WTC11 (cell line): ENCODE data around the gene PITHD1. TPM values are rescaled to one million over a fixed set of nuclear protein-coding genes. Genes with fewer than 3 reads are reported as not detected.
A peak's percentile ranks its signal among the peaks of the same experiment; 100 is the strongest.

Experiments
- ATAC-seq: fragments of 200-7000 bp; cut with Tn5 transposase; 2 replicates; pipeline ENCODE4 v1.10.0; 2021; ENCODE audit warnings: mild to moderate bottlenecking, moderate library complexity
- CTCF ChIA-PET: fragments of 300-600 bp; sonication (Branson Sonifier 250); formaldehyde crosslinking; loops from one replicate; lab custom pipeline; 2021; ENCODE audit warnings: antibody characterized with exemption; lab: Charles Lee
- POLR2A ChIA-PET: fragments of 350-600 bp; sonication (Branson Sonifier 250); formaldehyde crosslinking; loops from one replicate; lab custom pipeline; 2021; ENCODE audit warnings: antibody characterized with exemption; lab: Charles Lee
- DNase-seq: peaks from one replicate; pipeline ENCODE4 v3.0.0; 2021; ENCODE audit warnings: low spot score
- H3K27ac Mint-ChIP-seq: 2 replicates; pipeline ENCODE4 v1.8.0; 2021; ENCODE audit warnings: mixed read lengths
- H3K27me3 Mint-ChIP-seq: 2 replicates; pipeline ENCODE4 v1.8.0; 2021; ENCODE audit warnings: low read depth, mild to moderate bottlenecking, moderate library complexity, mixed read lengths
- H3K36me3 Mint-ChIP-seq: 2 replicates; pipeline ENCODE4 v1.8.0; 2021; ENCODE audit warnings: mixed read lengths
- H3K4me1 Mint-ChIP-seq: 2 replicates; pipeline ENCODE4 v1.8.0; 2022; ENCODE audit warnings: mixed read lengths
- H3K4me3 Mint-ChIP-seq: 2 replicates; pipeline ENCODE4 v1.8.0; 2021; ENCODE audit warnings: mild to moderate bottlenecking, moderate library complexity, mixed read lengths
- H3K9me3 Mint-ChIP-seq: 2 replicates; pipeline ENCODE4 v1.8.0; 2021; ENCODE audit warnings: mixed read lengths
- ATF1 ChIP-seq: sonication (generic); formaldehyde crosslinking; IDR thresholded peaks from 2 replicates; pipeline ENCODE4 v1.8.1; 2023; ENCODE audit warnings: mild to moderate bottlenecking, moderate library complexity, missing genetic modification reagents
- EMX1 ChIP-seq: fragments of 250-450 bp; sonication (Bioruptor Pico); IDR thresholded peaks from 2 replicates; pipeline ENCODE4 v1.8.0; 2021; ENCODE audit warnings: mild to moderate bottlenecking
- FOXJ3 ChIP-seq: sonication (generic); formaldehyde crosslinking; IDR thresholded peaks from 2 replicates; pipeline ENCODE4 v1.9.0; 2021; ENCODE audit warnings: missing genetic modification reagents, mild to moderate bottlenecking, borderline replicate concordance
- FOXP1 ChIP-seq: sonication (generic); formaldehyde crosslinking; IDR thresholded peaks from 2 replicates; pipeline ENCODE4 v1.8.0; 2022; ENCODE audit warnings: missing genetic modification reagents, mild to moderate bottlenecking, moderate library complexity, borderline replicate concordance
- GABPB1 ChIP-seq: sonication (generic); formaldehyde crosslinking; IDR thresholded peaks from 2 replicates; pipeline ENCODE4 v1.8.1; 2023; ENCODE audit warnings: mild to moderate bottlenecking, missing genetic modification reagents
- GRHL2 ChIP-seq: fragments of 250-450 bp; sonication (Bioruptor Pico); IDR thresholded peaks from 2 replicates; pipeline ENCODE4 v1.8.0; 2022; ENCODE audit warnings: mild to moderate bottlenecking, moderate library complexity; ENCODE audit not compliant: insufficient replicate concordance, severe bottlenecking
- IRF2 ChIP-seq: sonication (generic); formaldehyde crosslinking; IDR thresholded peaks from 2 replicates; pipeline ENCODE4 v1.8.0; 2022; ENCODE audit warnings: low read depth, missing genetic modification reagents, borderline replicate concordance
- JAZF1 ChIP-seq: fragments of 250-450 bp; sonication (Bioruptor Pico); IDR thresholded peaks from 2 replicates; pipeline ENCODE4 v1.9.0; 2021; ENCODE audit warnings: moderate library complexity, mild to moderate bottlenecking, inconsistent platforms
- KAT7 ChIP-seq: sonication (generic); formaldehyde crosslinking; IDR thresholded peaks from 2 replicates; pipeline ENCODE4 v1.8.1; 2023; ENCODE audit warnings: missing genetic modification reagents, mild to moderate bottlenecking, borderline replicate concordance
- NFATC4 ChIP-seq: fragments of 250-450 bp; sonication (Bioruptor Pico); IDR thresholded peaks from 2 replicates; pipeline ENCODE4 v1.9.0; 2021; ENCODE audit warnings: mild to moderate bottlenecking
- SMAD3 ChIP-seq: sonication (generic); formaldehyde crosslinking; IDR thresholded peaks from 2 replicates; pipeline ENCODE4 v1.8.0; 2022; ENCODE audit warnings: missing genetic modification reagents, mild to moderate bottlenecking, borderline replicate concordance
- SP1 ChIP-seq: sonication (generic); formaldehyde crosslinking; conservative IDR thresholded peaks from 2 replicates; pipeline ENCODE4 v1.8.1; 2022; ENCODE audit warnings: missing genetic modification reagents
- TEAD1 ChIP-seq: sonication (generic); formaldehyde crosslinking; IDR thresholded peaks from 2 replicates; pipeline ENCODE4 v1.8.0; 2022; ENCODE audit warnings: mild to moderate bottlenecking, missing genetic modification reagents
- total RNA-seq: library from RNA; stranded (reverse); gene quantifications from 3 replicates; pipeline ENCODE4 v1.2.3, GENCODE V29; 2021
- TF ChIP-seq, protein P1 (sequence below): sonication (generic); formaldehyde crosslinking; IDR thresholded peaks from 2 replicates; pipeline ENCODE4 v1.8.0; 2022; ENCODE audit warnings: missing genetic modification reagents
- TF ChIP-seq, protein P2 (sequence below): sonication (generic); formaldehyde crosslinking; IDR thresholded peaks from 2 replicates; pipeline ENCODE4 v1.8.1; 2022; ENCODE audit warnings: low read depth, missing genetic modification reagents, borderline replicate concordance
- TF ChIP-seq, protein P3 (sequence below): fragments of 250-450 bp; sonication (Bioruptor Pico); IDR thresholded peaks from 2 replicates; pipeline ENCODE4 v1.9.0; 2021; ENCODE audit warnings: moderate library complexity, mild to moderate bottlenecking, inconsistent platforms, borderline replicate concordance
- TF ChIP-seq, protein P4 (sequence below): sonication (generic); formaldehyde crosslinking; IDR thresholded peaks from 2 replicates; pipeline ENCODE4 v1.8.1; 2022; ENCODE audit warnings: missing genetic modification reagents, borderline replicate concordance
- TF ChIP-seq, protein P5 (sequence below): sonication (generic); formaldehyde crosslinking; IDR thresholded peaks from 2 replicates; pipeline ENCODE4 v1.8.1; 2022; ENCODE audit warnings: low read depth, mild to moderate bottlenecking, moderate library complexity, missing genetic modification reagents, borderline replicate concordance
- TF ChIP-seq, protein P6 (sequence below): sonication (generic); formaldehyde crosslinking; IDR thresholded peaks from 2 replicates; pipeline ENCODE4 v1.8.0; 2023; ENCODE audit warnings: missing genetic modification reagents, mild to moderate bottlenecking, borderline replicate concordance

The PITHD1 gene
- total RNA-seq, 1 experiment from 2014 or later = 66.2 TPM

GRCh38 chr1:23790696-23791515 lies 12.7 kb downstream of the PITHD1 start, which contains the start of gene LYPLA2:
Gene LYPLA2, plus strand, starts transcription at chr1:23791145. Its CDS starts 1,538 bp downstream, at chr1:23792683.
- DNase-seq (peak; percentile 90), ATAC-seq (peak; percentile 87)
- no peaks in the 10 kb centered on the region for H3K9me3 Mint-ChIP-seq
- ChIA-PET POLR2A (interaction anchor here (0.6 to 2.0 kb wide), 3 partner anchors 13 to 1875 kb away, joined by 4 to 7 read pairs (median 5); partner anchors contain the start of gene PITHD1), CTCF (interaction anchor here (0.5 to 4.8 kb wide), 11 partner anchors 10 to 130 kb away, joined by 3 to 36 read pairs (median 6); partner anchors contain the start of genes CNR2, GALE, PITHD1 and RPL11)
- H3K27me3 Mint-ChIP-seq = no peaks in the 10 kb centered on the region
- peaks cover 15% of the 10 kb centered on the region for H3K4me1 Mint-ChIP-seq
- peaks cover 29% of the 10 kb centered on the region for H3K36me3 Mint-ChIP-seq
- peak within 1 kb of the TSS; percentile 94 for H3K4me3 Mint-ChIP-seq
- peak within 1 kb of the TSS; percentile 78 for H3K27ac Mint-ChIP-seq
- TF ChIP-seq, protein P1, sequence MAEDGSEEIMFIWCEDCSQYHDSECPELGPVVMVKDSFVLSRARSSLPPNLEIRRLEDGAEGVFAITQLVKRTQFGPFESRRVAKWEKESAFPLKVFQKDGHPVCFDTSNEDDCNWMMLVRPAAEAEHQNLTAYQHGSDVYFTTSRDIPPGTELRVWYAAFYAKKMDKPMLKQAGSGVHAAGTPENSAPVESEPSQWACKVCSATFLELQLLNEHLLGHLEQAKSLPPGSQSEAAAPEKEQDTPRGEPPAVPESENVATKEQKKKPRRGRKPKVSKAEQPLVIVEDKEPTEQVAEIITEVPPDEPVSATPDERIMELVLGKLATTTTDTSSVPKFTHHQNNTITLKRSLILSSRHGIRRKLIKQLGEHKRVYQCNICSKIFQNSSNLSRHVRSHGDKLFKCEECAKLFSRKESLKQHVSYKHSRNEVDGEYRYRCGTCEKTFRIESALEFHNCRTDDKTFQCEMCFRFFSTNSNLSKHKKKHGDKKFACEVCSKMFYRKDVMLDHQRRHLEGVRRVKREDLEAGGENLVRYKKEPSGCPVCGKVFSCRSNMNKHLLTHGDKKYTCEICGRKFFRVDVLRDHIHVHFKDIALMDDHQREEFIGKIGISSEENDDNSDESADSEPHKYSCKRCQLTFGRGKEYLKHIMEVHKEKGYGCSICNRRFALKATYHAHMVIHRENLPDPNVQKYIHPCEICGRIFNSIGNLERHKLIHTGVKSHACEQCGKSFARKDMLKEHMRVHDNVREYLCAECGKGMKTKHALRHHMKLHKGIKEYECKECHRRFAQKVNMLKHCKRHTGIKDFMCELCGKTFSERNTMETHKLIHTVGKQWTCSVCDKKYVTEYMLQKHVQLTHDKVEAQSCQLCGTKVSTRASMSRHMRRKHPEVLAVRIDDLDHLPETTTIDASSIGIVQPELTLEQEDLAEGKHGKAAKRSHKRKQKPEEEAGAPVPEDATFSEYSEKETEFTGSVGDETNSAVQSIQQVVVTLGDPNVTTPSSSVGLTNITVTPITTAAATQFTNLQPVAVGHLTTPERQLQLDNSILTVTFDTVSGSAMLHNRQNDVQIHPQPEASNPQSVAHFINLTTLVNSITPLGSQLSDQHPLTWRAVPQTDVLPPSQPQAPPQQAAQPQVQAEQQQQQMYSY (CRISPR knock-in tag) = no peak
- TF ChIP-seq SMAD3 (CRISPR knock-in tag) (no peak), FOXP1 (CRISPR knock-in tag) (0 out of 2 replicates have a peak, but pooled peaks have one; percentile 55), IRF2 (no peak), KAT7 (no peak), TEAD1 (CRISPR knock-in tag) (peak; percentile 45; the same call in 1 of the 2 replicates), GRHL2 (CRISPR knock-in tag) (no peak), NFATC4 (CRISPR knock-in tag) (no peak), JAZF1 (CRISPR knock-in tag) (no peak), ATF1 (CRISPR knock-in tag) (no peak), FOXJ3 (CRISPR knock-in tag) (no peak), GABPB1 (CRISPR knock-in tag) (no peak; the same call in 1 of the 2 replicates), SP1 (0 out of 2 replicates have a peak, but pooled peaks have one; percentile 19), EMX1 (CRISPR knock-in tag) (no peak)
- TF ChIP-seq, protein P2, sequence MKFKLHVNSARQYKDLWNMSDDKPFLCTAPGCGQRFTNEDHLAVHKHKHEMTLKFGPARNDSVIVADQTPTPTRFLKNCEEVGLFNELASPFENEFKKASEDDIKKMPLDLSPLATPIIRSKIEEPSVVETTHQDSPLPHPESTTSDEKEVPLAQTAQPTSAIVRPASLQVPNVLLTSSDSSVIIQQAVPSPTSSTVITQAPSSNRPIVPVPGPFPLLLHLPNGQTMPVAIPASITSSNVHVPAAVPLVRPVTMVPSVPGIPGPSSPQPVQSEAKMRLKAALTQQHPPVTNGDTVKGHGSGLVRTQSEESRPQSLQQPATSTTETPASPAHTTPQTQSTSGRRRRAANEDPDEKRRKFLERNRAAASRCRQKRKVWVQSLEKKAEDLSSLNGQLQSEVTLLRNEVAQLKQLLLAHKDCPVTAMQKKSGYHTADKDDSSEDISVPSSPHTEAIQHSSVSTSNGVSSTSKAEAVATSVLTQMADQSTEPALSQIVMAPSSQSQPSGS = no peak
- TF ChIP-seq, protein P3, sequence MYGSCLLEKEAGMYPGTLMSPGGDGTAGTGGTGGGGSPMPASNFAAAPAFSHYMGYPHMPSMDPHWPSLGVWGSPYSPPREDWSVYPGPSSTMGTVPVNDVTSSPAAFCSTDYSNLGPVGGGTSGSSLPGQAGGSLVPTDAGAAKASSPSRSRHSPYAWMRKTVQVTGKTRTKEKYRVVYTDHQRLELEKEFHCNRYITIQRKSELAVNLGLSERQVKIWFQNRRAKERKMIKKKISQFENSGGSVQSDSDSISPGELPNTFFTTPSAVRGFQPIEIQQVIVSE (CRISPR knock-in tag) = no peak
- TF ChIP-seq, protein P4, sequence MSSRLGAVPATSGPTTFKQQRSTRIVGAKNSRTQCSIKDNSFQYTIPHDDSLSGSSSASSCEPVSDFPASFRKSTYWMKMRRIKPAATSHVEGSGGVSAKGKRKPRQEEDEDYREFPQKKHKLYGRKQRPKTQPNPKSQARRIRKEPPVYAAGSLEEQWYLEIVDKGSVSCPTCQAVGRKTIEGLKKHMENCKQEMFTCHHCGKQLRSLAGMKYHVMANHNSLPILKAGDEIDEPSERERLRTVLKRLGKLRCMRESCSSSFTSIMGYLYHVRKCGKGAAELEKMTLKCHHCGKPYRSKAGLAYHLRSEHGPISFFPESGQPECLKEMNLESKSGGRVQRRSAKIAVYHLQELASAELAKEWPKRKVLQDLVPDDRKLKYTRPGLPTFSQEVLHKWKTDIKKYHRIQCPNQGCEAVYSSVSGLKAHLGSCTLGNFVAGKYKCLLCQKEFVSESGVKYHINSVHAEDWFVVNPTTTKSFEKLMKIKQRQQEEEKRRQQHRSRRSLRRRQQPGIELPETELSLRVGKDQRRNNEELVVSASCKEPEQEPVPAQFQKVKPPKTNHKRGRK (CRISPR knock-in tag) = no peak
- TF ChIP-seq, protein P5, sequence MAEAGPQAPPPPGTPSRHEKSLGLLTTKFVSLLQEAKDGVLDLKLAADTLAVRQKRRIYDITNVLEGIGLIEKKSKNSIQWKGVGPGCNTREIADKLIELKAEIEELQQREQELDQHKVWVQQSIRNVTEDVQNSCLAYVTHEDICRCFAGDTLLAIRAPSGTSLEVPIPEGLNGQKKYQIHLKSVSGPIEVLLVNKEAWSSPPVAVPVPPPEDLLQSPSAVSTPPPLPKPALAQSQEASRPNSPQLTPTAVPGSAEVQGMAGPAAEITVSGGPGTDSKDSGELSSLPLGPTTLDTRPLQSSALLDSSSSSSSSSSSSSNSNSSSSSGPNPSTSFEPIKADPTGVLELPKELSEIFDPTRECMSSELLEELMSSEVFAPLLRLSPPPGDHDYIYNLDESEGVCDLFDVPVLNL (CRISPR knock-in tag) = no peak
- TF ChIP-seq, protein P6, sequence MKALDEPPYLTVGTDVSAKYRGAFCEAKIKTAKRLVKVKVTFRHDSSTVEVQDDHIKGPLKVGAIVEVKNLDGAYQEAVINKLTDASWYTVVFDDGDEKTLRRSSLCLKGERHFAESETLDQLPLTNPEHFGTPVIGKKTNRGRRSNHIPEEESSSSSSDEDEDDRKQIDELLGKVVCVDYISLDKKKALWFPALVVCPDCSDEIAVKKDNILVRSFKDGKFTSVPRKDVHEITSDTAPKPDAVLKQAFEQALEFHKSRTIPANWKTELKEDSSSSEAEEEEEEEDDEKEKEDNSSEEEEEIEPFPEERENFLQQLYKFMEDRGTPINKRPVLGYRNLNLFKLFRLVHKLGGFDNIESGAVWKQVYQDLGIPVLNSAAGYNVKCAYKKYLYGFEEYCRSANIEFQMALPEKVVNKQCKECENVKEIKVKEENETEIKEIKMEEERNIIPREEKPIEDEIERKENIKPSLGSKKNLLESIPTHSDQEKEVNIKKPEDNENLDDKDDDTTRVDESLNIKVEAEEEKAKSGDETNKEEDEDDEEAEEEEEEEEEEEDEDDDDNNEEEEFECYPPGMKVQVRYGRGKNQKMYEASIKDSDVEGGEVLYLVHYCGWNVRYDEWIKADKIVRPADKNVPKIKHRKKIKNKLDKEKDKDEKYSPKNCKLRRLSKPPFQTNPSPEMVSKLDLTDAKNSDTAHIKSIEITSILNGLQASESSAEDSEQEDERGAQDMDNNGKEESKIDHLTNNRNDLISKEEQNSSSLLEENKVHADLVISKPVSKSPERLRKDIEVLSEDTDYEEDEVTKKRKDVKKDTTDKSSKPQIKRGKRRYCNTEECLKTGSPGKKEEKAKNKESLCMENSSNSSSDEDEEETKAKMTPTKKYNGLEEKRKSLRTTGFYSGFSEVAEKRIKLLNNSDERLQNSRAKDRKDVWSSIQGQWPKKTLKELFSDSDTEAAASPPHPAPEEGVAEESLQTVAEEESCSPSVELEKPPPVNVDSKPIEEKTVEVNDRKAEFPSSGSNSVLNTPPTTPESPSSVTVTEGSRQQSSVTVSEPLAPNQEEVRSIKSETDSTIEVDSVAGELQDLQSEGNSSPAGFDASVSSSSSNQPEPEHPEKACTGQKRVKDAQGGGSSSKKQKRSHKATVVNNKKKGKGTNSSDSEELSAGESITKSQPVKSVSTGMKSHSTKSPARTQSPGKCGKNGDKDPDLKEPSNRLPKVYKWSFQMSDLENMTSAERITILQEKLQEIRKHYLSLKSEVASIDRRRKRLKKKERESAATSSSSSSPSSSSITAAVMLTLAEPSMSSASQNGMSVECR = 0 out of 2 replicates have a peak, but pooled peaks have one; percentile 31
